Activated T-helper 2 cell treated with anti-CD3 and anti-CD28 coated beads, Interferon-gamma antibody, Interleukin-2, Interleukin-4, amounts not matched to agents 10 μg/mL and 5 μg/mL and 100 μg/mL, durations not matched to agents 14 hours and 24 hours and 36 hours (primary cell): Measurements from ENCODE around the gene PPP4R1. TPM values are rescaled to one million over a fixed set of nuclear protein-coding genes. Genes with fewer than 3 reads are reported as not detected.

Source experiments
- DNase-seq: peaks from one replicate; pipeline ENCODE4 v3.0.0; 2021; ENCODE audit warnings: low spot score
- H3K27ac Mint-ChIP-seq: one replicate; pipeline ENCODE4 v1.8.0; 2021; ENCODE audit warnings: mixed read lengths
- H3K27me3 Mint-ChIP-seq: one replicate; pipeline ENCODE4 v1.8.0; 2021; ENCODE audit warnings: low read depth, mixed read lengths
- H3K36me3 Mint-ChIP-seq: one replicate; pipeline ENCODE4 v1.8.0; 2021; ENCODE audit warnings: low read depth, mixed read lengths
- H3K4me1 Mint-ChIP-seq: one replicate; pipeline ENCODE4 v1.8.0; 2021; ENCODE audit warnings: low read depth, mixed read lengths
- H3K4me3 Mint-ChIP-seq: one replicate; pipeline ENCODE4 v1.8.0; 2021; ENCODE audit warnings: low read depth, mild to moderate bottlenecking, moderate library complexity, mixed read lengths
- H3K9me3 Mint-ChIP-seq: one replicate; pipeline ENCODE4 v1.8.0; 2021; ENCODE audit warnings: mixed read lengths
- intact Hi-C: fragments of 100-400 bp; cut with micrococcal nuclease; formaldehyde crosslinking; loops from one replicate; pipeline ENCODE4 v1.15.1; 2023
- total RNA-seq: library from RNA; stranded (reverse); gene quantifications from 2 replicates; pipeline ENCODE4 v1.2.3, GENCODE V29; 2022

The PPP4R1 gene
- total RNA-seq, 1 donor from 2014 or later, result 44.3 TPM

DNA sequence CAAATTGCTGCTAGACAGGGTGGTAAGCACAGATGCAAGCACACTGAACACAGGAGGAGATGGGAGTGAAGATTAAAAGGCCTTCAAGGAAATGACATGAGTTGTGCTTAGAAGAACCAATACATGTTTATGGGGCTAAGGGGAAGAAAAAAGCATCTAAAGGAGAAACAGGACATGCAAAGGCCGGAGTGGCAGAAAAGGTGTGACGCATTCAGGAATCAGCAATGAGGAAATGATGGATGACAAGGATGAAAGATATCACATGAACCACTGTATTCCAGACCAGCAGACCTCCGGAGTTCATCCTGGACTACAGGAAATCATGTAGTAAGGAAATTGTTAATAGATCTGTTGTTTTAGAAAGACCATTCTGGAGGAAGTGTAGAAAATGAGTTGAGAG is 42.8 kb downstream of the PPP4R1 start:
- H3K4me3 Mint-ChIP-seq, result no peak overlapping the region
- H3K4me1 Mint-ChIP-seq, result no peaks in the 10 kb centered on the region
- no peak for DNase-seq
- H3K27me3 Mint-ChIP-seq, result no peaks in the 10 kb centered on the region
- H3K27ac Mint-ChIP-seq, result no peak overlapping the region
- H3K9me3 Mint-ChIP-seq, result no peaks in the 10 kb centered on the region
- intact Hi-C loops, result no loop called here
- peaks cover 28% of the 10 kb centered on the region for H3K36me3 Mint-ChIP-seq

DNA sequence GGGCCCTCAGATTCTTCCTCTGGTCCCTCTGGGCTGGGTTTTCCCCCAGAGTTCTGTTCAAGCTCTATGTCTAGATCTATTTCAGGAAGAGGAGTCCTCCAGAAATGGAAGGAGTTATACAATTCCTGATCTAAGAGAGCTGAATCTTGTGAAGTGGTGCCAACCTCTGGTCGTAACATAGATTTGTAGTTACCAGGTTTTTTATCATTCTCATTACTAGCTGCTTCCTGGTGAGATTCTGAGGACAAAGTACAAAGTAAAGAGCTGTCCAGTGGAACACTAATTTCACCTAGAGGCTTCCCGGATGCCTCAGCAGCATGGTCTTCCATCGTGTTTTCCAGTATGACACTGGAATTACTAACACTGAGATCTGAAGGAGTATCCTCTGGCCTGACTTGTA is 44.1 kb downstream of the PPP4R1 start:
- Mint-ChIP-seq H3K4me1 (no peaks in the 10 kb centered on the region), H3K36me3 (peaks cover 22% of the 10 kb centered on the region), H3K4me3 (no peak overlapping the region), H3K27ac (no peak overlapping the region), H3K9me3 (no peaks in the 10 kb centered on the region), H3K27me3 (no peaks in the 10 kb centered on the region)
- DNase-seq, result no peak
- intact Hi-C loops, result no loop called here

DNA sequence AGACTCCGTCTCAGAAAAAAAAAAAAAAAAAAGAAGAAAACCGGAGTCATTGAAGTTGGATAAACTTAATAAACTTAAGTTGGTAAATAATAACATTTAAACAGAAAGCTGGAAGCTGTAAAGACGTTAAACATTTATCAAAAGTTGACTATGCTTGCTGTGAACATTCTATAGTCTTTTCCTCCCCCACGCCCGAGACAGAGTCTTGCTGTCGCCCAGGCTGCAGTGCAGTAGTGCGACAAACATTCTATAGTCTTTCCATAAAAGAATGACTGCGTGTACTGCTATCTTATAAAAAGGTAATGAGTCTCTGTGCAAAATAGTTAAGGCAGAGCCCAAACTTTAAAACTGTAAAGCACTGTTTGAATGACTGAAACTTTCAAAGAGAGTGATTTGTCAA is 45.2 kb downstream of the PPP4R1 start:
- Mint-ChIP-seq H3K4me3 (no peak overlapping the region), H3K27me3 (no peaks in the 10 kb centered on the region), H3K9me3 (no peaks in the 10 kb centered on the region), H3K36me3 (peaks cover 22% of the 10 kb centered on the region), H3K4me1 (no peaks in the 10 kb centered on the region), H3K27ac (no peak overlapping the region)
- intact Hi-C loops, result no loop called here
- no peak for DNase-seq

DNA sequence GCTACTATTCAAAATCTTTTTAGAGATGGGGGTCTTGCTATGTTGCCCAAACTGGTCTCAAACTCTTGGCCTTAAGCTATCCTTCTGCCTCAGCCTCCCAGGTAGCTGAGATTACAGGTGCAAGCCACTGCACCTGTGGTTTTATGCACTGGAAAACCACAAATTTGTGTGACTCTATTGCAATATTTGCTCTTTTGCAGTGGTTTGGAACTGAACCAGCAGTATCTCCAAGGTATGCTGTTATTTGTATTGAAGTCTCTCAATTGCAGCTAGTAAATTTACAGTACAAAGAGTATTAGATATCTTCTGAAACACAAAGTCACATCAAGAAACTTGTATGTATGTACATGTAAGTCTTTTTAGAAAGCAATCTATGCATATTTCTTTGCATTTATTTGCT is 46.2 kb downstream of the PPP4R1 start:
- H3K36me3 Mint-ChIP-seq, result peaks cover 22% of the 10 kb centered on the region
- intact Hi-C loops, result no loop called here
- no peaks in the 10 kb centered on the region for H3K4me1 Mint-ChIP-seq
- no peak overlapping the region for H3K27ac Mint-ChIP-seq
- no peak overlapping the region for H3K4me3 Mint-ChIP-seq
- no peaks in the 10 kb centered on the region for H3K9me3 Mint-ChIP-seq
- no peak for DNase-seq
- no peaks in the 10 kb centered on the region for H3K27me3 Mint-ChIP-seq

DNA sequence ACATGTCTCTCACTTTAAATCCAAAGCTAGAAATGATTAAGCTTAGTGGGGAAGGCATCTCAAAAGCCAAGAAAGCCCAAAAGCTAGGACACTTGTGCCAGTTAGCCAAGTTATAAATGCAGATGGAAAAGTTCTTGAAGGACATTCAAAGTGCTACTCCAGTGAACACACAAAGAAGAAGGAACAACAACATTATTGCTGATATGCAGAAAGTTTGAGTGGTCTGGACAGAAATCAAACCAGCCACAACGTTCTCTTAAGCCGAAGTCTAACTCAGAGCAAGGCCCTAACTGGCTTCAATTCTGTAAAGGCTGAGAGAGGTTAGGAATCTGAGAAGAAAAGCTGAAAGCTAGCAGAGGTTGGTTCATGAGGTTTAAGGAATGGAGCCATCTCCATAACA is 49.0 kb downstream of the PPP4R1 start:
- Mint-ChIP-seq H3K27ac (no peak overlapping the region), H3K36me3 (peaks cover 17% of the 10 kb centered on the region), H3K4me1 (no peaks in the 10 kb centered on the region), H3K4me3 (no peak overlapping the region), H3K27me3 (no peaks in the 10 kb centered on the region), H3K9me3 (no peaks in the 10 kb centered on the region)
- DNase-seq, result no peak
- intact Hi-C loops, result no loop called here

DNA sequence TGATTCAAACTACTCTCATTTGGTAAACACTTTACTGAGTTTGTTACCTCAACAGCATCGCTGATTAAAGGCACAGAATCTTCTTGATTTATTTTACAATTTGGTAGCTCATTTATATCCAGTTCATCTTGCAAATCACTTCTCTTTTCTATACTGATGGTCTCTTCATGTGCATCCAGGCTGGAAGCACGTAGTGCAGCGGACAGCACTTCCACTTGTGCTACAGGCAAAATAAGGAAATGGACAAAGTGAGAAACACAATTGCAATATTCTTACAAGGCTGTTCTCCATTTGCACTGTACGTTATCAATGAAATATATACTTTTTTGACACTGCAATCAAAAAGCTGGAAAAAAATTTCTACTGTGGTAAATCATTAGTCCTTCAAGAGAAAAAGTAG is 51.0 kb downstream of the PPP4R1 start:
- no peak overlapping the region for H3K4me3 Mint-ChIP-seq

DNA sequence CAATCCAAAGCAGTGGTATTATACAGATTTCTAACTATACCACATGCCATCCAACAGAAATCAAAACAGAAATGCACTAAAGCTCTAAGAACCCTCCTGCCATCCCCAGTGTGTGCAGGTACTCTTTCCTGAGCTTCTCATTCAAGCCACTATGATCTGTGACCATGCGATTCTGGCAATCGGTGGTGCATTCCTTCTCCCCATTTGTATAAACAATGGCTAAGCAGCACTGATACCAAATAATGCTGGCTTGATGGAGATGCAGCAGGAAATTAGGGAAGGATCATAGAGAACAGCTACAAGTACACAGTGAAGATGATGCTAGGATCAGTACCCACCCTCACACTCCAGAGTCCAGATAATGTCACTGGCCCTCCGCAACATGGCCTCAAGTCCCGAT is 51.8 kb downstream of the PPP4R1 start:
- no peak for DNase-seq
- Mint-ChIP-seq H3K27me3 (no peaks in the 10 kb centered on the region), H3K36me3 (peaks cover 15% of the 10 kb centered on the region), H3K4me1 (no peaks in the 10 kb centered on the region), H3K9me3 (no peaks in the 10 kb centered on the region), H3K4me3 (no peak overlapping the region), H3K27ac (no peak overlapping the region)
- intact Hi-C loops, result no loop called here

More for the DNA sequence above, 51.0 kb downstream of the PPP4R1 start:
- H3K27ac Mint-ChIP-seq, result no peak overlapping the region
- H3K27me3 Mint-ChIP-seq, result no peaks in the 10 kb centered on the region
- intact Hi-C loops, result no loop called here
- DNase-seq, result no peak
- peaks cover 13% of the 10 kb centered on the region for H3K36me3 Mint-ChIP-seq
- H3K9me3 Mint-ChIP-seq, result no peaks in the 10 kb centered on the region
- H3K4me1 Mint-ChIP-seq, result no peaks in the 10 kb centered on the region

DNA sequence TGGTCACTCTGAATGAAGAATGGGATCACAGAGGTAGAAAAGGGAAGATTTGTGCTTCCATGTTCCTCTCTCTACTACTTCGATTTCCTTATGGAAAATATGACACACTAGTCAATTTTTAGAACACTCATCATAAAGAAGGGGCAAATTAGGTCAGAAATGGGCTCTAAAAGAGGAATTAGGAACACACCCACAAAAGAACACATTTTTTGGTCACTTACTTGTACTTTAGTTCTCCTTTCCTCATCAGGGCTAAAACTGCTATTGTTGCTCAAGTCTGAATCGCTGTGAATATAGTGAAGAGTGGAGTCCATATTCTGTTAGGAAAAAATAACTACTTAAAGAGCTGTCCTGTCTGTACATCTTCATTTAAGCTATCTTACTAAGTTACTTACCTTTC is 52.6 kb downstream of the PPP4R1 start:
- no peak overlapping the region for H3K4me3 Mint-ChIP-seq
- no peaks in the 10 kb centered on the region for H3K27me3 Mint-ChIP-seq
- H3K27ac Mint-ChIP-seq, result no peak overlapping the region
- peaks cover 15% of the 10 kb centered on the region for H3K36me3 Mint-ChIP-seq
- DNase-seq, result no peak
- H3K9me3 Mint-ChIP-seq, result no peaks in the 10 kb centered on the region
- no peaks in the 10 kb centered on the region for H3K4me1 Mint-ChIP-seq
- intact Hi-C loops, result no loop called here

DNA sequence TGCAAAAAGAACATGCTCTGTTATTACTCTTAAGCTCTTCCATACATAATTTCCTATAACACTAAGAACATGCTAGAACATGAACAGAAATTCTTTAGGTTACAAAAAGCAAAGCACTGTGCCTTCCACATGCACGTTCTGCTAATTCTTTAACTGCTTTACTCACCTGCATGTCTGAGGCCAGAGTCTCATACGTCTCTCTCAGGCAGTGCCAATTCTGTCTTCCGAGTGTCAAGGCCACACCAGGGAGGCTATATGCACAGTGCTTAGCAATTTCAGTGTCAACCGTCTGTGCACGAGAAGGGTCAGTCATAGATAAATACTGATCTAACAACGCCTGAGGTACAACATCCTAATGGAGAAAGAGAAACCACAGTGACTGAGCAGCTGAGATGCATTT is 55.1 kb downstream of the PPP4R1 start:
- Mint-ChIP-seq H3K4me3 (no peak overlapping the region), H3K27ac (no peak overlapping the region), H3K36me3 (peaks cover 30% of the 10 kb centered on the region), H3K4me1 (peaks cover 3% of the 10 kb centered on the region), H3K9me3 (no peaks in the 10 kb centered on the region), H3K27me3 (no peaks in the 10 kb centered on the region)
- no peak for DNase-seq
- intact Hi-C loops, result no loop called here

DNA sequence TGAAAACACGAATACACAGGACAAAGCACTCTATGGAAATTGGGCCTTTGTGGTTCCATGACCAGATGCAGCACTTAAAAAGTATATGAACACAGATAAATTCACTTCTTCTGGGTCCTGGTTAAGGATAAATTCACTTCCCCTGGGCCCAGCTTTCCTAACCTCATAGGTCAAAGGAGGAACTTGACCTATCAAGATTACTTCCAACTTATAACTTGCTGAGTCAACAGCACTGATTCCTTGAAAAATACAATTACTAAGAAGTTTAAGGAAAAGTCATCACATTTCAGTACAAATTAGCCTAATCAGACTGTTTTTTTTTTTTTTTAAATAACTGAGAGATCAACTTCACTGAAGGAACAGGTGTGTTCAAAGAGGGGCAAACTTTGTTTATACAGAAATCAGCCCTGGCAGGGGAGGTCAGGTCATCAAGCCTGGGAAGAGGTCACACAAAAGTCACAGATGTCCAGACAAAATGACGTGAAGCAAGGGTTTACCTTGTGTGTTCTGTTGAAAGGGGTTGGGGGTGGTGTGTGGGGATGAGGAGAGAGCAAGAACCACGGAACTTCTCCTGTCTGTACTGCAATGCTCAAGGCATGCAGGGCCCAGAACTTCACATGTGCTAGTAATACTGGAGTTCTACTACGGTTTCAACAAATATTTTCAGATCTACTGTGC is 55.8 kb downstream of the PPP4R1 start:
- H3K4me3 Mint-ChIP-seq, result no peak overlapping the region
- intact Hi-C loops, result no loop called here
- no peaks in the 10 kb centered on the region for H3K27me3 Mint-ChIP-seq
- H3K4me1 Mint-ChIP-seq, result peaks cover 3% of the 10 kb centered on the region
- no peaks in the 10 kb centered on the region for H3K9me3 Mint-ChIP-seq
- peaks cover 32% of the 10 kb centered on the region for H3K36me3 Mint-ChIP-seq
- no peak overlapping the region for H3K27ac Mint-ChIP-seq
- no peak for DNase-seq

DNA sequence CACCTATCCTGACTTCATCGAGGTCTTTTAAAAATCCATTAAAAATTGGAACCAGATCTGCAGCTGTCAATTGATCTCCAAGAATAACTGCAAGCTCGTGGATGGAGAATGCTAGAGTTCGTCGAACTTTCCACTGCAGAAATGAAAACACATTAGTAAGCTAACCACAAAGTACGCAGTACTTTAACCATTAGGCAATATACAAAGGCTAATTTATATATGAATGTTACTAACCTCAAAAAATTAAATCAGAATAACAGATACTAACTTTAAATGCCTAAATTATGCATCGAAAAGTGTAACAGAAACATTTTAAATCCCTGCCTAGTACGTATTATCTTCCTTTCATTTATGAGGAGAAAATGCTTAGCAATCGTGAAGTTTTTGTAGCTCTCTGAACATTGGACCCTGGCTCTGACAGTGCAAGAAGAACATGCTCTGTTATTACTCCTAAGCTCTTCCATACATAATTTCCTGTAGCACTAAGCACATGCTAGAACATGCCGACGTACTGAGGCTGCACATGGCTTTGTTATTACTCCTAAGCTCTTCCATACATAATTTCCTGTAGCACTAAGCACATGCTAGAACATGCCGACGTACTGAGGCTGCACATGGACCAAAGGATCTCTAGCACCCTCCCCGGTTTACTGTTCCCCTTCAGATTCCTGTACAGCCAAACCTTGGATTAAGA is 57.0 kb downstream of the PPP4R1 start:
- peaks cover 5% of the 10 kb centered on the region for H3K9me3 Mint-ChIP-seq
- H3K27me3 Mint-ChIP-seq, result no peaks in the 10 kb centered on the region
- peaks cover 3% of the 10 kb centered on the region for H3K4me1 Mint-ChIP-seq
- H3K4me3 Mint-ChIP-seq, result no peak overlapping the region
- peaks cover 37% of the 10 kb centered on the region for H3K36me3 Mint-ChIP-seq
- H3K27ac Mint-ChIP-seq, result no peak overlapping the region
- DNase-seq, result no peak
- intact Hi-C loops, result no loop called here

DNA sequence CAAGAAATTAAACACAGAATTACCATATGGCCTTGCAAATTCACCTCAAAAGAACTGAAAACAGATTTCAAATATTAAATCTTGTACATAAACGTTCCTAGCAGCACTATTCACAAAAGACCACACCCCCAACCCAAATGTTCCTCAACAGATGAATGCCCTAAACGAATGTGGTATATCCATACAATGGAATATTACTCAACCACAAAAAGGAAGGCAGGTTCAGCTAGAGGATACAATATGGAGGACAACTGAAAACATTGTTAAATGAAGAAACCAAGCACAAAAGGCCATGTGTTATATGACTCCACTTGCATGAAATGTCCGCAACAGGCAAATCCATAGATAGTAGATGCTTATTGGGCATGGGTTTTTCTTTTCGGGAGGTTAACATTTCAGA is 61.7 kb downstream of the PPP4R1 start:
- Mint-ChIP-seq H3K9me3 (peaks cover 5% of the 10 kb centered on the region), H3K27me3 (no peaks in the 10 kb centered on the region), H3K27ac (no peak overlapping the region), H3K36me3 (peaks cover 60% of the 10 kb centered on the region), H3K4me1 (peaks cover 3% of the 10 kb centered on the region), H3K4me3 (no peak overlapping the region)
- no peak for DNase-seq
- intact Hi-C loops, result no loop called here

DNA sequence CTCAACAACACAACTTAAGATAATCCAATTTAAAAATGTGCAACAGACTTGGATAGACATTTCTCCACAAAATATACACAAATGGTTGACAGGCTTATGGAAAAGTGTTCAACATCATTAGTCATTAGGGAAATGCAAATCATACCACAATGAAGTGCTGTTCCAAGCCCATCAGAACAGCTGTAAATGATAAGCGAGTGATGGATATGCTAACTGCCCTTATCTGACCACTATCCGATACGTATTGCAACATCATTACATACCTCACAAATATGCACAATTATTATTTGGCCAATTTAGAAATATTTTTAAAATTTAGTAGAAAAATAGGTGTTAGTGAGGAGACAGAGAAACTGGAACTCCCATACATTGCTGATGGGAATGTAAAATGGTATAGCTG is 62.2 kb downstream of the PPP4R1 start:
- Mint-ChIP-seq H3K4me3 (no peak overlapping the region), H3K27ac (no peak overlapping the region), H3K9me3 (peaks cover 5% of the 10 kb centered on the region), H3K36me3 (peaks cover 61% of the 10 kb centered on the region), H3K27me3 (no peaks in the 10 kb centered on the region), H3K4me1 (peaks cover 3% of the 10 kb centered on the region)
- DNase-seq, result no peak
- intact Hi-C loops, result no loop called here
